ENCODE measurements around the gene PHYHD1.

DNA sequence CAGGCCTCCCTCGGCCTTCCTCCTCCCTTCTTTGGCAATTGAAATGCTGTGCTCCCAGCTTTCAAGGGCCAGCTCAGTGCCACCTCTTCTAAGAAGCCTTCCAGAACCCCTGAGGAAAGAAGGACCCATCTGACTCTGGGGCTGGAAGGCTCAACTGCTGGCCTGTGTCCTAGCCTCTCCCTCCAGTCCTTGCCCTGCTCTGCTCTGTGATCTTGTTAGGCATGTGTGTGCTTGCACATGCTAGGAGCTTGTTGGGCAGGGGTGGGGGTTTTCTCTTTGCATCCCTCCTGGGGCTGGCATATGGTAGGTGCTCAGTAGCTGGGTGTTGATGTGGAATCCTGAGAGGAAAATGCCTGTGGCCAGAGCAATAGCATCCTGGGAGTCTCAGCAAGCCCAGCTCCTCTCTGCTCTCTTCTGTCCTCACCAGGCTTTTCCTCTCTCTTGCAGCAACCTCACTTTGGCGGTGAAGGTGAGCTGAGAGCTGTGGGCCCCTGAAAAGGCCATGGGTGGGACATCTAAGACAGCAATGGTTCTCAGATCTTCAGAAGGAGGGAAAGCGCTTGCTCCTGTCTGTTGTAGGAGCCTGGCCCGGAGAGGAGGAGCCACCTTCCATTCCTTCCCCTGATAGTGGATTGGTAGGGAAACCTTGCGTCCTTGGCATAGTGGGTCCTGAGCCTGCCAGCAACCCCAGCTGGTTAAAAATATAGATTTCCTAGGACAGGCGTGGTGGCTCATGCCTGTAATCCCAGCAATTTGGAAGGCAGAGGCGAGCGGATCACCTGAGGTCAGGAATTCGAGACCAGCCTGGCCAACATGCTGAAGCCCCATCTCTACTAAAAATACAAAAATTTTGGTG is 16.8 kb downstream of the PHYHD1 start:
- TF ChIP-seq CTCF (IDR thresholded peaks at IDR 0.05 in 8 of 11, conservative IDR thresholded peaks at IDR 0.05 in 3 of 11) (no peak), POLR2AphosphoS5 (IDR thresholded peaks at IDR 0.05) (no peak)

All from spleen (tissue), 7 donors.